Loucy (cell line): ENCODE data around the gene OVCH1.

Source experiments
- EZH2phosphoT487 ChIP-seq: fragments of 200-600 bp; IDR thresholded peaks from 2 replicates; pipeline ENCODE4 v1.6.1; 2018; ENCODE audit warnings: antibody characterized with exemption, mild to moderate bottlenecking, moderate library complexity, borderline replicate concordance
- TF ChIP-seq, protein P1 (sequence below): fragments of 200-600 bp; sonication (generic); conservative IDR thresholded peaks from 2 replicates; pipeline ENCODE4 v1.5.1; 2014; ENCODE audit warnings: mild to moderate bottlenecking, antibody characterized with exemption, low read length

DNA sequence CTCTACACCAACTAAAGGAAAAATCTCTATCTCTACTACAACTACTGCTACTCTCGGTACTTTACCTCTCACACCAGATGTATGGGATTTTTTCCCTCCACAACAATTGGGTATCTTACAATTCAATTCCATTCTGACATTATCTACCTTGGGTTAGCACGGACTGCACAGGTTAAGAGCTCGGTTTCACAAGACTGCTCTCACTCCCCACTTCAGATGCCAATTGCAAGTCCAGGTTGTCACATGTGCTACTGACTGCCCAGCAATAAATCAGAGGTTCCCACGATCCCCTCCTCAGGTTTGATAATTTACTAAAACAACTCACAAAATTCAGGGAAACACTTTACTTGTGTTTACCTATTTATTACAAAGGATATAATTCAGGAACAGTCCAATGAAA, 58.0 kb downstream of the OVCH1 start:
- TF ChIP-seq, protein P1, sequence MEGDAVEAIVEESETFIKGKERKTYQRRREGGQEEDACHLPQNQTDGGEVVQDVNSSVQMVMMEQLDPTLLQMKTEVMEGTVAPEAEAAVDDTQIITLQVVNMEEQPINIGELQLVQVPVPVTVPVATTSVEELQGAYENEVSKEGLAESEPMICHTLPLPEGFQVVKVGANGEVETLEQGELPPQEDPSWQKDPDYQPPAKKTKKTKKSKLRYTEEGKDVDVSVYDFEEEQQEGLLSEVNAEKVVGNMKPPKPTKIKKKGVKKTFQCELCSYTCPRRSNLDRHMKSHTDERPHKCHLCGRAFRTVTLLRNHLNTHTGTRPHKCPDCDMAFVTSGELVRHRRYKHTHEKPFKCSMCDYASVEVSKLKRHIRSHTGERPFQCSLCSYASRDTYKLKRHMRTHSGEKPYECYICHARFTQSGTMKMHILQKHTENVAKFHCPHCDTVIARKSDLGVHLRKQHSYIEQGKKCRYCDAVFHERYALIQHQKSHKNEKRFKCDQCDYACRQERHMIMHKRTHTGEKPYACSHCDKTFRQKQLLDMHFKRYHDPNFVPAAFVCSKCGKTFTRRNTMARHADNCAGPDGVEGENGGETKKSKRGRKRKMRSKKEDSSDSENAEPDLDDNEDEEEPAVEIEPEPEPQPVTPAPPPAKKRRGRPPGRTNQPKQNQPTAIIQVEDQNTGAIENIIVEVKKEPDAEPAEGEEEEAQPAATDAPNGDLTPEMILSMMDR, result no peak
- TF ChIP-seq EZH2phosphoT487, result no peak
